GM19468 (cell line): ENCODE measurements around the gene ARL1.
"Not testable (repeated sequence)": the region's sequence is repeated elsewhere in the genome, so short reads cannot be mapped to it uniquely, and the experiment has no call there.

Experiments
- ATAC-seq: cut with Tn5 transposase; IDR thresholded peaks from one replicate; pipeline ENCODE4 v1.9.1; 2021; ENCODE audit warnings: mild to moderate bottlenecking, moderate library complexity, moderate number of reproducible peaks; ENCODE audit not compliant: unreplicated experiment; ENCODE audit errors: extremely low read depth

ARL1 gene

GRCh38 chr12:101407436-101408345 lies at the start of gene ARL1:
Gene ARL1 (minus strand): TSS chr12:101407772. CDS start chr12:101407645, 127 bp downstream.
- peak; percentile 57 for ATAC-seq

GRCh38 chr12:101455685-101456084 lies 48.1 kb upstream of the ARL1 start:
- ATAC-seq, result no peak

GRCh38 chr12:101441461-101442224 lies 34.1 kb upstream of the ARL1 start:
- ATAC-seq, result no peak

- no peak for ATAC-seq
Observed at GRCh38 chr12:101439236-101439635, 31.7 kb upstream of the ARL1 start.

GRCh38 chr12:101436136-101436535 lies 28.6 kb upstream of the ARL1 start:
- no peak for ATAC-seq

- no peak for ATAC-seq
Observed at GRCh38 chr12:101430456-101430855, 22.9 kb upstream of the ARL1 start.

GRCh38 chr12:101424620-101425019 lies 17.0 kb upstream of the ARL1 start:
- no peak for ATAC-seq

GRCh38 chr12:101422066-101422465 lies 14.5 kb upstream of the ARL1 start:
- not testable (repeated sequence) for ATAC-seq

- no peak for ATAC-seq
Observed at GRCh38 chr12:101415228-101415627, 7.7 kb upstream of the ARL1 start.

GRCh38 chr12:101414533-101415119 lies 7.1 kb upstream of the ARL1 start:
- no peak for ATAC-seq

- ATAC-seq, result not testable (repeated sequence)
Observed at GRCh38 chr12:101410169-101410568, 2.6 kb upstream of the ARL1 start.

GRCh38 chr12:101407049-101407435 lies 530 bp downstream of the ARL1 start:
- no peak for ATAC-seq

- ATAC-seq, result not testable (repeated sequence)
Observed at GRCh38 chr12:101391181-101391580, 16.4 kb downstream of the ARL1 start.

- no peak for ATAC-seq
Observed at GRCh38 chr12:101379149-101379548, 28.4 kb downstream of the ARL1 start.

GRCh38 chr12:101375573-101375972 lies 32.0 kb downstream of the ARL1 start:
- ATAC-seq, result no peak

- no peak for ATAC-seq
Observed at GRCh38 chr12:101372431-101372830, 35.1 kb downstream of the ARL1 start.

GRCh38 chr12:101368016-101368415 lies 39.6 kb downstream of the ARL1 start:
- no peak for ATAC-seq

GRCh38 chr12:101361455-101361854 lies 46.1 kb downstream of the ARL1 start:
- ATAC-seq, result no peak

- ATAC-seq, result no peak
Observed at GRCh38 chr12:101356794-101357193, 50.8 kb downstream of the ARL1 start.

- ATAC-seq, result no peak
Observed at GRCh38 chr12:101351682-101352081, 55.9 kb downstream of the ARL1 start.

GRCh38 chr12:101343893-101344292 lies 63.7 kb downstream of the ARL1 start:
- ATAC-seq, result no peak
